ENCODE measurements around the gene TRIP10. TPM values are rescaled to one million over a fixed set of nuclear protein-coding genes. Genes with fewer than 3 reads are reported as not detected.

The TRIP10 gene
- total and polyA plus RNA-seq, 4 donors = 68.6 to 261 (median 119) TPM

GRCh38 chr19:6800991-6801484 lies 61.6 kb downstream of the TRIP10 start:
- no peaks in the 10 kb centered on the region for H3K36me3 ChIP-seq (ENCODE audit: control insufficient read depth in 1 of 2, insufficient read depth in 2 of 2, low read length in 1 of 2)
- no peaks in the 10 kb centered on the region for H3K27me3 ChIP-seq (ENCODE audit: control insufficient read depth in 1 of 2, insufficient read depth in 2 of 2, low read length in 1 of 2)
- peak; percentile 37 for ATAC-seq (ENCODE audit: low FRiP score)
- no peak for DNase-seq
- H3K4me3 ChIP-seq (ENCODE audit: low read length in 2 of 2) = no peak overlapping the region
- intact Hi-C loops (cut with DNase I) = loop anchor here in 1 of 2 donors (2.0 kb wide), 1 partner anchor 56 kb away; no protein-coding TSS in a partner anchor
- 6 to 11% methylated on average over 10 of the region's 10 CpGs for WGBS, 2 donors
- H3K9me3 ChIP-seq (ENCODE audit: control insufficient read depth, low read length) = no peaks in the 10 kb centered on the region
- no peaks in the 10 kb centered on the region for H3K4me1 ChIP-seq (ENCODE audit: control insufficient read depth in 1 of 2, insufficient read depth in 2 of 2, low read length in 2 of 2)
- peak overlapping the region in 1 of 2 donors; percentile 55 for H3K27ac ChIP-seq (ENCODE audit: low read depth in 1 of 2, low read length in 2 of 2)

Small RNA genes within 50 kb of the gene (microRNA-seq; reads per million reads assigned to microRNA genes)
- 0 reads per million in 2 donors for gene MIR6791

Other genes with a start within 250 kb of the TRIP10 start
- gene TUBB4A, start 237.4 kb upstream of the TRIP10 start, total RNA-seq = under 1 TPM; 0.68 to 0.90 TPM
- not detected for gene TUBB4A, start 237.4 kb upstream of the TRIP10 start, polyA plus RNA-seq
- 1 to 10 TPM; 1.2 to 1.6 TPM for gene TNFSF9, start 208.7 kb upstream of the TRIP10 start, total RNA-seq
- gene TNFSF9, start 208.7 kb upstream of the TRIP10 start, polyA plus RNA-seq = not detected
- under 1 TPM in 1 of 2 donors, not detected in 1; 0.42 TPM for gene CD70, start 148.5 kb upstream of the TRIP10 start, total RNA-seq
- gene CD70, start 148.5 kb upstream of the TRIP10 start, polyA plus RNA-seq = not detected
- gene TNFSF14, start 69.5 kb upstream of the TRIP10 start, total RNA-seq = 10 to 100 TPM in 1 of 2 donors, 1 to 10 TPM in 1; 6.9 to 36.8 TPM
- gene TNFSF14, start 69.5 kb upstream of the TRIP10 start, polyA plus RNA-seq = under 1 TPM in 1 of 2 donors, not detected in 1; 0.13 TPM
- gene C3, start 19.0 kb upstream of the TRIP10 start, total RNA-seq = 1,000 to 10,000 TPM; 1,027 to 3,196 TPM
- 10 to 100 TPM in 1 of 2 donors, 1 to 10 TPM in 1; 9.1 to 17.8 TPM for gene C3, start 19.0 kb upstream of the TRIP10 start, polyA plus RNA-seq
- 10 to 100 TPM; 49.2 to 70.2 TPM for gene GPR108, start 2.1 kb upstream of the TRIP10 start, total RNA-seq
- gene GPR108, start 2.1 kb upstream of the TRIP10 start, polyA plus RNA-seq = 100 to 1,000 TPM in 1 of 2 donors, 10 to 100 TPM in 1; 33.1 to 117 TPM
- gene SH2D3A, start 27.8 kb downstream of the TRIP10 start, total RNA-seq = 1 to 10 TPM in 1 of 2 donors, under 1 TPM in 1; 0.68 to 1.0 TPM
- 1 to 10 TPM in 1 of 2 donors, under 1 TPM in 1; 0.26 to 4.1 TPM for gene SH2D3A, start 27.8 kb downstream of the TRIP10 start, polyA plus RNA-seq
- 10 to 100 TPM in 1 of 2 donors, 1 to 10 TPM in 1; 8.2 to 20.1 TPM for gene VAV1, start 33.0 kb downstream of the TRIP10 start, total RNA-seq
- gene VAV1, start 33.0 kb downstream of the TRIP10 start, polyA plus RNA-seq = 1 to 10 TPM; 1.9 to 9.9 TPM
- 1 to 10 TPM in 1 of 2 donors, under 1 TPM in 1; 0.42 to 1.6 TPM for gene ADGRE1, start 147.9 kb downstream of the TRIP10 start, total RNA-seq
- gene ADGRE1, start 147.9 kb downstream of the TRIP10 start, polyA plus RNA-seq = under 1 TPM; 0.08 to 0.50 TPM

Measured in aorta (tissue), 5 donors.